ENCODE measurements around the gene PSMB8. TPM values are rescaled to one million over a fixed set of nuclear protein-coding genes. Genes with fewer than 3 reads are reported as not detected.

Gene PSMB8
- total RNA-seq, 1 experiment from 2014 or later: 0.96 TPM

- no peak for ATAC-seq
- Histone ChIP-seq H3K4me3 (replicated peaks in 1 of 2; ENCODE audit: low read depth in 1 of 2, low read length in 2 of 2) (no peak overlapping the region), H3K9ac (ENCODE audit: low read length) (no peak overlapping the region), H3K9me2 (ENCODE audit: insufficient read depth) (no peaks in the 10 kb centered on the region), H3K27ac (ENCODE audit: low read depth, low read length) (no peak overlapping the region), H3K9me3 (ENCODE audit: control insufficient read depth in 1 of 2, insufficient read depth in 1 of 2, low read depth in 1 of 2, low read length in 2 of 2) (no peaks in the 10 kb centered on the region), H3K27me3 (ENCODE audit: insufficient read depth, low read length) (no peaks in the 10 kb centered on the region), H3K4me1 (ENCODE audit: control insufficient read depth in 1 of 2, insufficient read depth in 2 of 2, low read length in 2 of 2) (peaks cover 13 to 20% of the 10 kb centered on the region in 2 experiments; a peak in 3 of 4 replicates), H3K4me2 (ENCODE audit: low read length) (no peak overlapping the region), H2AFZ (ENCODE audit: low read depth, low read length, poor library complexity, severe bottlenecking) (no peak overlapping the region), H4K20me1 (ENCODE audit: insufficient read depth) (no peaks in the 10 kb centered on the region), H3K36me3 (ENCODE audit: control insufficient read depth in 1 of 2, insufficient read depth in 2 of 2, low read length in 2 of 2) (no peaks in the 10 kb centered on the region; a peak in 1 of 4 replicates), H3K79me2 (ENCODE audit: insufficient read depth, low read length) (no peaks in the 10 kb centered on the region)
- BruUV-seq (replicated peaks): no TSS peak
- TF ChIP-seq TCF7L2 (IDR thresholded peaks at IDR 0.05; ENCODE audit: borderline replicate concordance, extremely low read depth, insufficient read depth, insufficient read length) (no peak), RAD21 (IDR thresholded peaks at IDR 0.05; ENCODE audit: low read depth) (no peak), SRF (IDR thresholded peaks at IDR 0.05; ENCODE audit: low read depth) (no peak), CEBPB (IDR thresholded peaks at IDR 0.05; ENCODE audit: low read depth) (no peak), ZFX (IDR thresholded peaks at IDR 0.05) (no peak), EZH2 (IDR thresholded peaks at IDR 0.05) (no peak), ZNF274 (IDR thresholded peaks at IDR 0.05; ENCODE audit: low read depth, low read length) (no peak), CTCF (IDR thresholded peaks at IDR 0.05 in 2 of 3, conservative IDR thresholded peaks at IDR 0.05 in 1 of 3; ENCODE audit: borderline replicate concordance in 1 of 3, insufficient read depth in 1 of 3, low read depth in 2 of 3, low read length in 2 of 3) (no peak), SP1 (IDR thresholded peaks at IDR 0.05; ENCODE audit: low read depth) (no peak), JUND (IDR thresholded peaks at IDR 0.05) (no peak), EGR1 (IDR thresholded peaks at IDR 0.05; ENCODE audit: low read depth) (no peak), ATF3 (IDR thresholded peaks at IDR 0.05) (no peak), CBX3 (IDR thresholded peaks at IDR 0.05; ENCODE audit: low read depth) (no peak), POLR2AphosphoS5 (IDR thresholded peaks at IDR 0.05; ENCODE audit: low read depth, low read length) (no peak), REST (IDR thresholded peaks at IDR 0.05; ENCODE audit: low read depth) (no peak), ELF1 (IDR thresholded peaks at IDR 0.05; ENCODE audit: borderline replicate concordance, low read depth) (no peak), EZH2phosphoT487 (IDR thresholded peaks at IDR 0.05; ENCODE audit: borderline replicate concordance) (no peak), FOSL1 (IDR thresholded peaks at IDR 0.05; ENCODE audit: low read depth) (no peak), SIN3A (IDR thresholded peaks at IDR 0.05; ENCODE audit: low read depth) (no peak), POLR2A (IDR thresholded peaks at IDR 0.05; ENCODE audit: borderline replicate concordance, extremely low read depth, insufficient read depth, insufficient read length) (no peak)
- ChIA-PET POLR2A (no interaction called here), RAD21 (ENCODE audit: low non-redundant PET in 1 of 2, low total read pairs in 2 of 2, uncharacterized antibody in 2 of 2, unreplicated experiment in 2 of 2) (no interaction called here), CTCF (no interaction called here)
- no peak for DNase-seq (ENCODE audit: low read depth, low spot score)
- intact Hi-C loops (cut with micrococcal nuclease): no loop called here
Measured at GRCh38 chr6:32849126-32849525, 5.3 kb upstream of the PSMB8 start.

Measured in HCT116 (cell line).